Suppressor macrophage treated with lipopolysaccharide for 1 hour (primary cell): ENCODE results near the gene OSBPL5.

Experiments
- DNase-seq, 3 donors: peaks; one replicate each; pipeline ENCODE4 v3.0.0-alpha.2; 2020 to 2022

The OSBPL5 gene

GRCh38 chr11:3049430-3050243 is 115.5 kb downstream of the OSBPL5 start:
- DNase-seq: peak; percentile 95 to 97 (median 96)

DNA sequence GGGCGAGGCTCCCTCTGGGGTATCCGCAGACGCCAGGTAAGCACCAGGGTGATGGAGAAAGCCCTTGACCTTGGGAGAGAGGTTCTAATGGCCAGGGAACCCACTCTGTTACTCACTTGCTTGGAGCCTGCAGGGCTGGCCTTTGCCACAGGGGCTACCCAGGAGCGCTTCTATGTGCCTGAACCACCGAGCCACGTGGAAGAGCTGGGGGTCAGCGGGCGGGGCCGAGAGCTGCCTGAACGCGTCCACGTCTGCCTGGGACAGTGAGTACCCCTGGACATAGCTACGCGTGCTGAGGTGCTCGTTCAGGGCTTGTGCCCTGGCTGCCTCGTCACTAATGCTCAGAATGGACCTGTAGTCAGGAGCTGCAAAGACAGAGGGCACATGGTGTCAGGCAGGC is 117.5 kb downstream of the OSBPL5 start:
- no peak for DNase-seq

DNA sequence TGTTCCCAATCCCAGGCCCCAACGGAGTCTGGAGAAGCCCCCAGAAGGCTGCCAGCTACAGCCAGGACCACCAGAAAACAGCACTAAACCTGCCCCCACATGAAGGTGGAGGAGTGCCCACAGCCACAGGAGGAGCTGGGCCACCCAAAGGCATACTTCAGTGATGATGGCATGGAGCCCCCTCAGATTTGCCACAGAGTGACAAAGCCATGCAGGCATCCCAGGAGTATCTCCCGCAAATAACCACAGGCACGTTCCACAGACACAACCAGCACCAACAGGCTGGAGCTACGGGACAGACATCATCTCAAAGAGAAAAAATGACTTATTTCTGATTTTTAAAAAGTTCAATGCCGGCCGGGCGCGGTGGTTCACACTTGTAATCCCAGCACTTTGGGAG is 118.5 kb downstream of the OSBPL5 start:
- no peak for DNase-seq

- DNase-seq: peak in 2 of 3 donors; percentile 25 to 38
Observed at GRCh38 chr11:3046190-3046589, 118.9 kb downstream of the OSBPL5 start.

DNA sequence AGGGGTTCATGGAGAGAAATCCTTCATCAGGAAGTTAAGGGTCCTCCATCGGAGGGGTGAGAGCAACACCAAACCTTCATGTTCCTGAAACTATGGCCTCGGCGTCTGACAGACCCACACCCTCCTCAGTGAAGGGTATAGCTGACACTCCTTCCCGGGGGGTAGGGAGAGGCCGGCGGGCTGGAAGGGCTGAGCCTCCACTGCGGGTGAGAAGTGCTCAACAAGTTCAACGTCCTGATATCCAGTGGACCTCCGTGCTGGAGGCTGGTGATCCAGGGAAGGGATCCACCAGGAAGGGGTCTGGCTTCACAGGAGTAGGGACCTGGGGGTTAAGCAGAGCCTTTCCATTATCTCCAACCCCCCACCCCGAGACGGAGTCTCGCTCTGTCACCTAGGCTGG is 120.2 kb downstream of the OSBPL5 start:
- no peak for DNase-seq

GRCh38 chr11:3044004-3044403 is 121.1 kb downstream of the OSBPL5 start:
- no peak for DNase-seq

- DNase-seq: no peak
Observed at GRCh38 chr11:3043315-3043871, 121.7 kb downstream of the OSBPL5 start.

GRCh38 chr11:3042496-3043314 is 122.4 kb downstream of the OSBPL5 start:
- DNase-seq: no peak

DNA sequence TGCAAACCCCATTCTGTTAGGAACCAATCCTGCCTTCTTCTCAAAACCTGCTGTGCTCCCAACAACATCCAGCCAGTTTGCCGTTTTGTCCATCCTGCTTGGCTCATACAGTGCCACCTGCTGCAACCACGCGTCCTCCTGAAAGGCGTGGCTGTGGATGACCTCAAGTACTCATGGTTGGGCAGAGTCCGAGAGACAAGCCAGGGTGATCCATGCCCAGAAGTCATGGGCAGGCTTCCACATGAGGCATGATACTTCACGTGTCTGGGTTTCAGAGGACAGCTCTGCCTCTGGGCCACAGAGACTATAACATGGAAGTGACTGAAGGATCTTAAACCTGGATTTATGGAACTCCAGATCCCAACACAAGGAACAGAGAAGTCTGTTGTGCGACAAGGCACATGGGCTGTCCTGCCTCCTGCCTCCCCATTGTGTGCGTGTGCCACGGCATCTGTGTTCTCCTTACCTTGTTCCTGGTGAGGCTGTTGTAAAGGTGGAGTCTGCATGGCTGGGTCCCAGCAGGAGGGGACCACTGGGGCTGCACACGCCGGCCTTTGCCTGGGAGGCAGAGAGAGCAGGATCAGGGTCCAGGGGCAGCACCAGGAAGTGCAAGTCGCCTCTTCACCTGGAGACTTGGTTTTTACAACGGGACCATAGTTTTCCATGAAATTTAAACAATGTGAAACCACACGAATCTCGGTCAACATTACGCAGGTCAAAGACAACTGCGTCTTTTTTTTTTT is 123.2 kb downstream of the OSBPL5 start:
- DNase-seq: no peak

DNA sequence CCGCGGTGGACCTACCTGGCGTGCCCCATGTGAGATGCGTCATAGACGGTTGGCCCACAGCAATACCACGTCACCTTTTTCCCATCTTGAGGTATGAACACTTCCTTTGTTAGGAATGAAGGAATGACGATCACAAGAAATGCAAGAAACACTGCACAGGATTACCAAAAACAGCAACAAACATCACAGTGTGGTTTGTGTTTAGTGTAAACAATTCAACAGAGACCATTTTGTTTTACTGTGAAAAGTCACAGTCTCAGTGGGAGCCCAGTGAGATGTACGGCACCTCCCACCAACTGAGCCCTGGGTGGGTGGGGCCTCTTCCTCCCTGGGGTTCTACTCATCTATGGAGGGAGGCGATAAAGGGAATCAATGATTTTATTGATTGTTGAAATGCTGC is 124.2 kb downstream of the OSBPL5 start:
- DNase-seq: no peak

DNA sequence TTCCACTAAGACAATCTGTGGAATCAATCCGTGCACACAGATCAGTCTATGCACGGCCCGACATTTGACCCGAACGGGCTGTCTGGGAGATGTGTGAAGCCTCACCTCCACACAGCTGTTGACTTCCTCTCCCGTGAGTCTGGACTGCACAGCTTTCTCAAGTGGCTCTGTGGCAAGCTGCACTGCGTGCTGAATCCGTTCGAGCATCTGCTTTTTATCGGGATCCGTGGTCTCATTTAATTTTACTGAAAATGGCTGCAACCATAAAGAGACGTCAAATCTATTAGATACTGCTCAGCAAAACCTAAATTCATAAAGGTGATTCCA is 127.2 kb downstream of the OSBPL5 start:
- DNase-seq: no peak
